ENCODE measurements around the gene NSD1. TPM values are rescaled to one million over a fixed set of nuclear protein-coding genes. Genes with fewer than 3 reads are reported as not detected.
A peak's percentile ranks its signal among the peaks of the same experiment; 100 is the strongest.
"Not testable (repeated sequence)": the region's sequence is repeated elsewhere in the genome, so short reads cannot be mapped to it uniquely, and the experiment has no call there.

NSD1 gene
- polyA plus RNA-seq, 1 donor from 2014 or later: 68.5 TPM

DNA sequence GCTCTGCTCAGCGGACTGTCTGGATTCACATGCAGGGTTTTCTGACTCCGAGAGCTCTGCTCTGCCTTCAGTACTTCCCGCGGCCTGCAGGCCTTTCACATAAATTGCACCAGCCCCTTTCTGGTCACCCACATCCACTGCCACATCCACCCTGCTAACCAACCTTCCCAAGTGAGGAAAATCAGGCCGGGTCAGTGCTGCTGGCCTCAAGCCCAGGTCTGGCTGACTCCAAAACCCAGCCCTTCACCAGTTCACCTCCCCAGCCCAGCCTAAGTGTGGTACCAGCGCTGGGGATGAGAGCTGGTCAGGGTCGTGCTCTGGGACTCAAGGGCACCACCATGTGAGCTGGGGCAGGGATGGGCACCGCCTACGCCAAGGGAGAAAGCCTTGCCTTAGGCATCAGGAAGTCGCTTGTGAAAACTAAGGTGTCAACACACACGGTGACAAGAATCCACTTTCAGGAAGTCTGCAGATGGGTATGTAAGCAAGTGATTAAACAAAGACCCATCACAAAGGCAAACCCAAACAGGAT, 205.6 kb downstream of the NSD1 start:
- H3K4me3 Mint-ChIP-seq: peak overlapping the region in 1 of 4 donors; percentile 60

DNA sequence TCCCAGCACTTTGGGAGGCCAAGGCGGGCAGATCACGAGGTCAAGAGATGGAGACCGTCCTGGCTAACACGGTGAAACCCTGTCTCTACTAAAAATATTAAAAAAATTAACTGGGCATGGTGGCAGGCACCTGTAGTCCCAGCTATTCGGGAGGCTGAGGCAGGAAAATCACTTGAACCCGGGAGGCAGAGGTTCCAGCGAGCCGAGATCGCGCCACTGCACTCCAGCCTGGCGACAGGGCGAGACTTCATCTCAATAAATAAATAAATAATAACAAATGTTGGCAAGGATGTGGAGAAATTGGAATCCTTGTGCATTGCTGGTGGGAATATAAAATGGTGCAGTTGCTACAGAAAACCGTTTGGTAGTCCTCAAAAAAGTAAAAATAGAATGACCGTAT, 209.4 kb downstream of the NSD1 start:
- not testable (repeated sequence) for H3K36me3 Mint-ChIP-seq, H3K9me3 Mint-ChIP-seq, H3K27me3 Mint-ChIP-seq, H3K4me3 Mint-ChIP-seq, H3K27ac Mint-ChIP-seq
- peaks cover 13 to 18% (median 14%) of the 10 kb centered on the region in 3 donors for H3K4me1 Mint-ChIP-seq

More for the DNA sequence above, 205.6 kb downstream of the NSD1 start:
- Mint-ChIP-seq H3K4me1 (peaks cover 4 to 18% (median 6%) of the 10 kb centered on the region in 3 donors), H3K9me3 (no peaks in the 10 kb centered on the region), H3K36me3 (peaks cover 3% of the 10 kb centered on the region), H3K27ac (no peak overlapping the region), H3K27me3 (no peaks in the 10 kb centered on the region)

DNA sequence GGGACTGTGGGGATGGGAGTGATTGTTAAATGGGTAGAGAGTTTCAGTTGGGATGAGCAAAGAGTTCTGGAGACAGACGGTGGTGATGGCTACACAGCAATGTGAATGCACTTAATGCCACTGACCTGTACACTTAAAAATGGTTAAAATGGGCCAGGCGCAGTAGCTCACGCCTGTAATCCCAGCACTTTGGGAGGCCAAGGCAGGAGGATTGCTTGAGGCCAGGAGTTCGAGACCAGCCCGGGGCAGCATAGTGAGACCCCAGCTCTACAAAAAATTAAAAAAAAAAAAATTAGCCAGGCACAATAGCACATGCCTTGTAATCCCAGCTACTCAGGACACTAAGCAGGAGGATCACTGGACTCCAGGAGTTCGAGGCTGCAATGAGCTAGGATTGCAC, 210.2 kb downstream of the NSD1 start:
- Mint-ChIP-seq H3K9me3 (no peaks in the 10 kb centered on the region), H3K36me3 (peaks cover 2% of the 10 kb centered on the region), H3K27ac (no peak overlapping the region), H3K4me3 (no peak overlapping the region), H3K27me3 (no peaks in the 10 kb centered on the region), H3K4me1 (peaks cover 13 to 18% (median 14%) of the 10 kb centered on the region in 3 donors)

- Mint-ChIP-seq H3K27me3 (no peaks in the 10 kb centered on the region), H3K4me3 (no peak overlapping the region), H3K27ac (no peak overlapping the region), H3K36me3 (peaks cover 2% of the 10 kb centered on the region), H3K4me1 (peaks cover 22 to 24% (median 22%) of the 10 kb centered on the region in 3 donors), H3K9me3 (no peaks in the 10 kb centered on the region)
Observed at GRCh38 chr5:177344891-177345290, 211.3 kb downstream of the NSD1 start.

DNA sequence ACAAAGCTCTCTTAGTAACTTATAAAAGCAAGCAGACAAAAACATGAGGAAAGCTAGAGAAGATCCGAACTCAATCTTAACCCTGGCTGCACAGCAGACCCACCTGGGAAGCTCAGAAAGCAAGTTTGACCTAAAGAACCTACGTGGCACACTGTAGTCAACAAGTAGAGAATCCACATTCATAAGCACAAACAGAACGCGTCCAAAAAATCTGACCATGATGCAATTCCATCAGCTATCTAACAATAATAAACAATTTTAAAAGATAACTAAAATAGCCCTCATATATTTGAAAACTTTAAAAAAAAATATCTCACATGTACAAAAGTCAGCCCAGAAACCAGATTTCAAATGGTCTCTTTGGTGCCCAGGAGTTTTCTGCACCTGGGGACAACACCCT, 213.2 kb downstream of the NSD1 start:
- no peaks in the 10 kb centered on the region for H3K9me3 Mint-ChIP-seq
- H3K36me3 Mint-ChIP-seq: no peaks in the 10 kb centered on the region
- H3K27ac Mint-ChIP-seq: no peak overlapping the region
- H3K4me1 Mint-ChIP-seq: peaks cover 30 to 36% (median 33%) of the 10 kb centered on the region in 3 donors
- H3K27me3 Mint-ChIP-seq: no peaks in the 10 kb centered on the region
- peak overlapping the region in 1 of 4 donors; percentile 46 for H3K4me3 Mint-ChIP-seq

- H3K27me3 Mint-ChIP-seq: no peaks in the 10 kb centered on the region
- peaks cover 32 to 37% (median 34%) of the 10 kb centered on the region in 3 donors for H3K4me1 Mint-ChIP-seq
- no peak overlapping the region for H3K27ac Mint-ChIP-seq
- H3K36me3 Mint-ChIP-seq: no peaks in the 10 kb centered on the region
- H3K4me3 Mint-ChIP-seq: peak overlapping the region in 2 of 4 donors; percentile 23 to 32
- H3K9me3 Mint-ChIP-seq: no peaks in the 10 kb centered on the region
Observed at GRCh38 chr5:177347699-177348098, 214.1 kb downstream of the NSD1 start.

DNA sequence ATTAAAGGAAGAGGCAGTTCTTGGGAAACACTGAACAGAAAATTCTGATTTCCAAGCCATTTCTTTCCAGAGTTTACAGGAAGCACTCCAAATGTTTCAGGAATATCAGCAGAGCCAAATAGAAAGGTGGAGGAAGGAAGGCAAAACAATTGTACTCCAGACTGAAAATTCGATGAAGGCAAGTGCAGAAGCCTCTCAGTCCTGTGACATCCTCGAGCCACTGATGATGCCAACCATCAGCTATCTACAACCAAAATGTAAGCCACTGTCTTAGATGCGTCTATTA, 215.7 kb downstream of the NSD1 start:
- Mint-ChIP-seq H3K4me3 (peak overlapping the region in 3 of 4 donors; percentile 67 to 99 (median 81)), H3K27ac (peak overlapping the region in 1 of 3 donors; percentile 99), H3K9me3 (no peaks in the 10 kb centered on the region), H3K27me3 (no peaks in the 10 kb centered on the region), H3K36me3 (peaks cover under 1% of the 10 kb centered on the region), H3K4me1 (peaks cover 29 to 39% (median 34%) of the 10 kb centered on the region in 3 donors)

DNA sequence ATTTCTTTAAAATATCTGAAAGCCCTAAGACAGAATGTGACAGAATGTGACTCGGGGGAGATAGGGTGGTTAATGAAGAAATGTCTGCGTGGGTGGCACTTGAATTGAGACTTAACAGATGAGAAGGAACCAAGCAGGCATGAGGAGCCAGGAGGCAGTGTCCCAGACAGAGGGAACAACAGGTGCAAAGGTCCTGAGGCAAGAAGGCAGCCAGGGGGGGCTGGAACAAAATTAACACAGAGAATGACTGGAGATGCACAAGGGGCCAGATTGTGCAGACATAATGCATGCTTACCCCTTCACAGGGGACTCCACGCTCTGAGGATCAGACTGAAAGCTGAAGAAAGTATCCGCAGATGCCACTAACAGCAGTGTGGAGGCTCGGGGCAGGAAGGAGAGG, 216.2 kb downstream of the NSD1 start:
- Mint-ChIP-seq H3K4me3 (peak overlapping the region; percentile 81 to 99 (median 90)), H3K36me3 (peaks cover 2% of the 10 kb centered on the region), H3K4me1 (peaks cover 32 to 42% (median 35%) of the 10 kb centered on the region in 3 donors), H3K27ac (peak overlapping the region in 2 of 3 donors; percentile 99), H3K27me3 (no peaks in the 10 kb centered on the region), H3K9me3 (no peaks in the 10 kb centered on the region)

Other genes with a start within 250 kb of the NSD1 start
- gene HK3, start 234.4 kb upstream of the NSD1 start, polyA plus RNA-seq: not detected
- 37.3 TPM for gene UIMC1, start 127.0 kb upstream of the NSD1 start, polyA plus RNA-seq
- gene ZNF346, start 111.1 kb upstream of the NSD1 start, polyA plus RNA-seq: 17.7 TPM
- gene FGFR4, start 46.9 kb upstream of the NSD1 start, polyA plus RNA-seq: 0.38 TPM
- gene RAB24, start 169.9 kb downstream of the NSD1 start, polyA plus RNA-seq: 42.9 TPM
- gene PRELID1, start 170.0 kb downstream of the NSD1 start, polyA plus RNA-seq: 248 TPM
- 4.1 TPM for gene MXD3, start 178.1 kb downstream of the NSD1 start, polyA plus RNA-seq
- 171 TPM for gene LMAN2, start 217.9 kb downstream of the NSD1 start, polyA plus RNA-seq
- 49.5 TPM for gene RGS14, start 224.2 kb downstream of the NSD1 start, polyA plus RNA-seq